ENCODE measurements around the gene BANP.
"Not testable (repeated sequence)": the region's sequence is repeated elsewhere in the genome, so short reads cannot be mapped to it uniquely, and the experiment has no call there.

BANP gene

GRCh38 chr16:88067530-88068411 is 116.5 kb downstream of the BANP start:
- no peak for DNase-seq (ENCODE audit: low spot score)

- no peak for DNase-seq (ENCODE audit: low spot score)
Observed at GRCh38 chr16:88068476-88069396, 117.5 kb downstream of the BANP start.

GRCh38 chr16:88069397-88070168 is 118.3 kb downstream of the BANP start:
- no peak for DNase-seq (ENCODE audit: low spot score)

GRCh38 chr16:88070341-88070740 is 119.1 kb downstream of the BANP start:
- no peak for DNase-seq (ENCODE audit: low spot score)

GRCh38 chr16:88070989-88071625 is 119.9 kb downstream of the BANP start:
- DNase-seq (ENCODE audit: low spot score), result no peak

- DNase-seq (ENCODE audit: low spot score), result no peak
Observed at GRCh38 chr16:88071908-88072307, 120.7 kb downstream of the BANP start.

- DNase-seq (ENCODE audit: low spot score), result no peak
Observed at GRCh38 chr16:88072571-88073001, 121.4 kb downstream of the BANP start.

GRCh38 chr16:88073201-88073721 is 122.0 kb downstream of the BANP start:
- DNase-seq (ENCODE audit: low spot score), result no peak

- no peak for DNase-seq (ENCODE audit: low spot score)
Observed at GRCh38 chr16:88074041-88074440, 122.8 kb downstream of the BANP start.

GRCh38 chr16:88076211-88076931 is 125.1 kb downstream of the BANP start:
- no peak for DNase-seq (ENCODE audit: low spot score)

GRCh38 chr16:88076932-88077320 is 125.7 kb downstream of the BANP start:
- DNase-seq (ENCODE audit: low spot score), result not testable (repeated sequence)

GRCh38 chr16:88077328-88078108 is 126.3 kb downstream of the BANP start:
- no peak for DNase-seq (ENCODE audit: low spot score)

- no peak for DNase-seq (ENCODE audit: low spot score)
Observed at GRCh38 chr16:88078111-88078775, 127.0 kb downstream of the BANP start.

- no peak for DNase-seq (ENCODE audit: low spot score)
Observed at GRCh38 chr16:88083582-88083981, 132.3 kb downstream of the BANP start.

GRCh38 chr16:88084881-88085280 is 133.6 kb downstream of the BANP start:
- no peak for DNase-seq (ENCODE audit: low spot score)

- no peak for DNase-seq (ENCODE audit: low spot score)
Observed at GRCh38 chr16:88086571-88087516, 135.6 kb downstream of the BANP start.

- DNase-seq (ENCODE audit: low spot score), result no peak
Observed at GRCh38 chr16:88087517-88087877, 136.3 kb downstream of the BANP start.

GRCh38 chr16:88088161-88088581 is 136.9 kb downstream of the BANP start:
- DNase-seq (ENCODE audit: low spot score), result no peak
